K562 (cell line): ENCODE measurements around the gene CTDNEP1. TPM values are rescaled to one million over a fixed set of nuclear protein-coding genes. Genes with fewer than 3 reads are reported as not detected.

Experiments used
- ARHGAP35 ChIP-seq: fragments of 450-650 bp; IDR thresholded peaks from 2 replicates; pipeline ENCODE4 v1.6.1; 2018; ENCODE audit not compliant: partially characterized antibody
- ATF7 ChIP-seq: fragments of 450-650 bp; IDR thresholded peaks from 2 replicates; pipeline ENCODE4 v1.7.1; 2014; ENCODE audit warnings: mild to moderate bottlenecking, moderate library complexity
- CTBP1 ChIP-seq: fragments of 450-650 bp; IDR thresholded peaks from 2 replicates; pipeline ENCODE4 v1.6.1; 2016; ENCODE audit warnings: borderline replicate concordance
- ETV5 ChIP-seq: sonication (generic); formaldehyde crosslinking; IDR thresholded peaks from 2 replicates; pipeline ENCODE4 v1.4.0; 2020; ENCODE audit warnings: low read depth, mild to moderate bottlenecking, missing genetic modification reagents
- HDAC2 ChIP-seq: fragments of 450-650 bp; IDR thresholded peaks from 2 replicates; pipeline ENCODE4 v1.6.1; 2016; ENCODE audit warnings: mild to moderate bottlenecking
- HDAC3 ChIP-seq: fragments of 450-650 bp; IDR thresholded peaks from 2 replicates; pipeline ENCODE4 v1.6.1; 2018; ENCODE audit warnings: borderline replicate concordance, mild to moderate bottlenecking, moderate library complexity; ENCODE audit not compliant: partially characterized antibody
- HMG20A ChIP-seq: fragments of 450-650 bp; formaldehyde crosslinking; conservative IDR thresholded peaks from 2 replicates; pipeline ENCODE4 v1.4.0; 2020; ENCODE audit warnings: mild to moderate bottlenecking, mixed read lengths
- ID3 ChIP-seq, 2 experiments: fragments of 250-450 bp in 1 of 2; fragments of 450-650 bp in 1 of 2; sonication (Bioruptor Pico) in 1 of 2; IDR thresholded peaks; 2 replicates each; pipeline versions ENCODE4 v1.6.1 to v1.8.0; 2016 to 2021; ENCODE audit warnings: mild to moderate bottlenecking in 2 of 2, moderate library complexity in 2 of 2, missing compliant biosample characterization in 1 of 2, missing genetic modification characterization in 1 of 2
- LCOR ChIP-seq: sonication (generic); formaldehyde crosslinking; IDR thresholded peaks from 2 replicates; pipeline ENCODE4 v1.8.0; 2022; ENCODE audit warnings: mild to moderate bottlenecking, missing genetic modification reagents
- MAZ ChIP-seq, 2 experiments: fragments of 450-650 bp in 1 of 2; sonication (generic) in 1 of 2; formaldehyde crosslinking; IDR thresholded peaks in 1 of 2; conservative IDR thresholded peaks in 1 of 2; 2 replicates each; pipeline versions ENCODE4 v1.4.0 to v1.5.0; 2020; ENCODE audit warnings: mild to moderate bottlenecking in 1 of 2, missing genetic modification reagents in 1 of 2
- MBD2 ChIP-seq: sonication (generic); IDR thresholded peaks from 2 replicates; pipeline ENCODE4 v1.6.1; 2016; ENCODE audit warnings: low read depth, borderline replicate concordance
- MCM3 ChIP-seq: fragments of 450-650 bp; IDR thresholded peaks from 2 replicates; pipeline ENCODE4 v1.6.1; 2016
- NCOA4 ChIP-seq: fragments of 450-650 bp; IDR thresholded peaks from 2 replicates; pipeline ENCODE4 v1.6.1; 2018; ENCODE audit warnings: mild to moderate bottlenecking; ENCODE audit not compliant: partially characterized antibody
- NEUROD1 ChIP-seq: fragments of 150-350 bp; IDR thresholded peaks from 2 replicates; pipeline ENCODE4 v1.6.1; 2014; ENCODE audit warnings: borderline replicate concordance, low read length, low read depth; ENCODE audit not compliant: partially characterized antibody
- PHF21A ChIP-seq: fragments of 450-650 bp; IDR thresholded peaks from 2 replicates; pipeline ENCODE4 v1.6.1; 2017; ENCODE audit warnings: low read depth, borderline replicate concordance
- PHF8 ChIP-seq: fragments of 200-600 bp; sonication (generic); IDR thresholded peaks from 2 replicates; pipeline ENCODE4 v1.6.1; 2012; ENCODE audit warnings: mixed run types, mild to moderate bottlenecking, inconsistent platforms, low read length, moderate library complexity, borderline replicate concordance
- RB1 ChIP-seq: fragments of 450-650 bp; IDR thresholded peaks from 2 replicates; pipeline ENCODE4 v1.6.1; 2017; ENCODE audit warnings: low read depth, mild to moderate bottlenecking
- SMAD3 ChIP-seq: fragments of 450-650 bp; formaldehyde crosslinking; conservative IDR thresholded peaks from 2 replicates; pipeline ENCODE4 v1.4.0; 2020; ENCODE audit warnings: mild to moderate bottlenecking
- SMARCA5 ChIP-seq: fragments of 450-650 bp; IDR thresholded peaks from 2 replicates; pipeline ENCODE4 v1.6.1; 2016
- TAF7 ChIP-seq: fragments of 450-650 bp; IDR thresholded peaks from 2 replicates; pipeline ENCODE4 v1.6.1; 2016; ENCODE audit warnings: missing genetic modification characterization, missing compliant biosample characterization
- TEAD1 ChIP-seq, 2 experiments: fragments of 450-650 bp in 1 of 2; sonication (generic) in 1 of 2; formaldehyde crosslinking; IDR thresholded peaks; 2 replicates each; pipeline versions ENCODE4 v1.4.0 to v1.8.0; 2020 to 2022; ENCODE audit warnings: mild to moderate bottlenecking in 2 of 2, missing genetic modification reagents in 1 of 2
- XRCC3 ChIP-seq: fragments of 450-650 bp; IDR thresholded peaks from 2 replicates; pipeline ENCODE4 v1.6.1; 2017; ENCODE audit warnings: mild to moderate bottlenecking, moderate library complexity
- ZBTB11 ChIP-seq, 3 experiments: fragments of 200-800 bp in 1 of 3; fragments of 250-450 bp in 1 of 3; fragments of 450-650 bp in 1 of 3; sonication (Bioruptor Pico) in 1 of 3; sonication (Bioruptor generic) in 1 of 3; formaldehyde crosslinking in 1 of 3; IDR thresholded peaks; 2 replicates each; pipeline versions ENCODE4 v1.6.1 to v1.8.0; 2016 to 2022; ENCODE audit warnings: mild to moderate bottlenecking in 2 of 3, missing genetic modification characterization in 2 of 3, missing compliant biosample characterization in 1 of 3, moderate library complexity in 1 of 3
- ZFP30 ChIP-seq: fragments of 250-450 bp; sonication (Bioruptor Pico); IDR thresholded peaks from 2 replicates; pipeline ENCODE4 v1.8.0; 2022; ENCODE audit warnings: moderate library complexity, mild to moderate bottlenecking, inconsistent platforms, borderline replicate concordance
- ZNF316 ChIP-seq: fragments of 450-650 bp; IDR thresholded peaks from 2 replicates; pipeline ENCODE4 v1.6.1; 2016
- ZNF717 ChIP-seq: fragments of 250-450 bp; sonication (Bioruptor Pico); IDR thresholded peaks from 2 replicates; pipeline ENCODE4 v1.5.0; 2021
- polyA plus RNA-seq, 8 experiments: library from polyadenylated mRNA; depleted of rRNA in 4 of 8; stranded (reverse) in 5 of 8; unstranded in 3 of 8; fragments of >200 nt; fragmentation: Nextera tagmentation in 2 of 8; fragmentation: Illumina TruSeq in 1 of 8; extraction: Ambion mirVana in 2 of 8; extraction: Trizol in 1 of 8; gene quantifications; 2 replicates each; pipeline versions ENCODE4 v1.2.1 to v1.2.3, GENCODE V29; 2011 to 2014; ENCODE audit warnings: inconsistent platforms in 1 of 8, missing spikeins in 1 of 8
- total RNA-seq, 7 experiments: library from RNA; depleted of rRNA in 6 of 7; stranded (reverse); fragments of >200 nt in 6 of 7; fragmentation: Illumina TruSeq in 2 of 7; extraction: Trizol in 2 of 7; gene quantifications; 2 replicates each; pipeline versions ENCODE4 v1.2.1 to v1.2.3, GENCODE V29; 2011 to 2021; ENCODE audit warnings: low replicate concordance in 1 of 7

CTDNEP1 gene
- total and polyA plus RNA-seq, 9 of the 15 experiments (the other 6 are each of a cell fraction or from before 2014, with no cell fraction given) = 10.7 to 150 (median 28.5) TPM

- TF ChIP-seq ZBTB11 (CRISPR knock-in tag; IDR thresholded peaks at IDR 0.05) = peak in 1 of 3 experiments; percentile 66; a peak in 2 of 6 replicates
- TF ChIP-seq SMARCA5 = no peak; the same call in 1 of the 2 replicates
- TF ChIP-seq MCM3 = no peak
- peak; percentile 62 for TF ChIP-seq TAF7 (tag)
- no peak for TF ChIP-seq ID3 (CRISPR knock-in tag; IDR thresholded peaks at IDR 0.05)
- TF ChIP-seq ID3 (tag; IDR thresholded peaks at IDR 0.05) = 0 out of 2 replicates have a peak, but pooled peaks have one; percentile 27
- TF ChIP-seq NEUROD1 = no peak
- TF ChIP-seq SMAD3 (CRISPR knock-in tag) = no peak
- peak; percentile 99 for TF ChIP-seq ATF7
- TF ChIP-seq HDAC3 = no peak
- TF ChIP-seq HMG20A (CRISPR knock-in tag) = no peak
- peak; percentile 77 for TF ChIP-seq ETV5
- TF ChIP-seq ZNF316 = no peak
- TF ChIP-seq PHF21A = peak; percentile 26; the same call in 1 of the 2 replicates
- no peak for TF ChIP-seq TEAD1 (CRISPR knock-in tag; IDR thresholded peaks at IDR 0.05)
- no peak for TF ChIP-seq ZNF717 (CRISPR knock-in tag)
- TF ChIP-seq ZFP30 (CRISPR knock-in tag) = no peak
- no peak for TF ChIP-seq NCOA4
- peak; percentile 38; the same call in 1 of the 2 replicates for TF ChIP-seq MBD2
- TF ChIP-seq ARHGAP35 = no peak
- TF ChIP-seq CTBP1 = peak; percentile 58
- TF ChIP-seq PHF8 = peak; percentile 85
- TF ChIP-seq LCOR (CRISPR knock-in tag) = no peak
- TF ChIP-seq RB1 = 0 out of 2 replicates have a peak, but pooled peaks have one; percentile 35
- no peak for TF ChIP-seq XRCC3
- peak; percentile 71 to 78; a peak in 2 of 4 replicates for TF ChIP-seq MAZ (CRISPR knock-in tag; conservative IDR thresholded peaks at IDR 0.05 in 1 of 2, IDR thresholded peaks at IDR 0.05 in 1 of 2)
- peak; percentile 56 for TF ChIP-seq HDAC2
Observed at GRCh38 chr17:7252176-7253043, 876 bp upstream of the CTDNEP1 start, which contains the start of gene ELP5 (continued).
